Activated T-cell treated with anti-CD3 and anti-CD28 coated beads, Interleukin-2, amount 50 U/mL, for 24 hours (primary cell): Measurements from ENCODE around the gene HOXB1.
"Not testable (repeated sequence)": the region's sequence is repeated elsewhere in the genome, so short reads cannot be mapped to it uniquely, and the experiment has no call there.

Experiments
- DNase-seq: peaks from one replicate; pipeline ENCODE4 v3.0.0-alpha.2; 2020
- H3K27ac Mint-ChIP-seq: 2 replicates; pipeline ENCODE4 v1.8.0; 2020; ENCODE audit warnings: mild to moderate bottlenecking, mixed read lengths
- H3K27me3 Mint-ChIP-seq: 2 replicates; pipeline ENCODE4 v1.8.0; 2020; ENCODE audit warnings: mixed read lengths
- H3K36me3 Mint-ChIP-seq: 2 replicates; pipeline ENCODE4 v1.8.0; 2020; ENCODE audit warnings: low read depth, mixed read lengths
- H3K4me1 Mint-ChIP-seq: 2 replicates; pipeline ENCODE4 v1.8.0; 2020; ENCODE audit warnings: low read depth, mixed read lengths
- H3K4me3 Mint-ChIP-seq: 2 replicates; pipeline ENCODE4 v1.8.0; 2020; ENCODE audit warnings: mild to moderate bottlenecking, moderate library complexity, mixed read lengths
- H3K9me3 Mint-ChIP-seq: 2 replicates; pipeline ENCODE4 v1.8.0; 2020; ENCODE audit warnings: mixed read lengths

The HOXB1 gene

DNA sequence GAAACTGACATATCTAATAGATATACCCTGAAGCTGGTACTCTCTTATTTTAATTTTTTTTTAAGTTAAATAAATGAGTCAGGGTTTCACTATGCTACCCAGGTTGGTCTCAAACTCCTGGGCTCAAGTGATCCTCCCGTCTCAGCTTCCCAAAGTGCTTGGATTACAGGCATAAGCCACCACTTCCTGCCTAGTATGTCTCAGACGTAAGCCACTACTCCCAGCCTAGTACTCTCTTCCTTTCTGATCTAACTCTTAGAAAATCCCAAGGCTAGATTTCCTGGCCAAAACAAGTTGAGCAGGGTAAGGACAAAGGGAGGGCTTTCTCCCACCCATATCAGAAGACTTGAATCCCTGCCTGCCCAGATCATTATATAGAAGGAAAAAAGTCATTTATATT, 33.7 kb downstream of the HOXB1 start:
- no peak for DNase-seq
- Mint-ChIP-seq H3K9me3 (no peaks in the 10 kb centered on the region), H3K4me1 (peaks cover 9% of the 10 kb centered on the region), H3K27me3 (peaks cover 38% of the 10 kb centered on the region), H3K36me3 (no peaks in the 10 kb centered on the region), H3K27ac (no peak overlapping the region), H3K4me3 (no peak overlapping the region)

- no peak for DNase-seq
- no peak overlapping the region for H3K4me3 Mint-ChIP-seq
- no peaks in the 10 kb centered on the region for H3K36me3 Mint-ChIP-seq
- peaks cover 41% of the 10 kb centered on the region for H3K27me3 Mint-ChIP-seq
- no peak overlapping the region for H3K27ac Mint-ChIP-seq
- H3K9me3 Mint-ChIP-seq: no peaks in the 10 kb centered on the region
- H3K4me1 Mint-ChIP-seq: peaks cover 15% of the 10 kb centered on the region
Observed at GRCh38 chr17:48494335-48494734, 36.5 kb downstream of the HOXB1 start.

DNA sequence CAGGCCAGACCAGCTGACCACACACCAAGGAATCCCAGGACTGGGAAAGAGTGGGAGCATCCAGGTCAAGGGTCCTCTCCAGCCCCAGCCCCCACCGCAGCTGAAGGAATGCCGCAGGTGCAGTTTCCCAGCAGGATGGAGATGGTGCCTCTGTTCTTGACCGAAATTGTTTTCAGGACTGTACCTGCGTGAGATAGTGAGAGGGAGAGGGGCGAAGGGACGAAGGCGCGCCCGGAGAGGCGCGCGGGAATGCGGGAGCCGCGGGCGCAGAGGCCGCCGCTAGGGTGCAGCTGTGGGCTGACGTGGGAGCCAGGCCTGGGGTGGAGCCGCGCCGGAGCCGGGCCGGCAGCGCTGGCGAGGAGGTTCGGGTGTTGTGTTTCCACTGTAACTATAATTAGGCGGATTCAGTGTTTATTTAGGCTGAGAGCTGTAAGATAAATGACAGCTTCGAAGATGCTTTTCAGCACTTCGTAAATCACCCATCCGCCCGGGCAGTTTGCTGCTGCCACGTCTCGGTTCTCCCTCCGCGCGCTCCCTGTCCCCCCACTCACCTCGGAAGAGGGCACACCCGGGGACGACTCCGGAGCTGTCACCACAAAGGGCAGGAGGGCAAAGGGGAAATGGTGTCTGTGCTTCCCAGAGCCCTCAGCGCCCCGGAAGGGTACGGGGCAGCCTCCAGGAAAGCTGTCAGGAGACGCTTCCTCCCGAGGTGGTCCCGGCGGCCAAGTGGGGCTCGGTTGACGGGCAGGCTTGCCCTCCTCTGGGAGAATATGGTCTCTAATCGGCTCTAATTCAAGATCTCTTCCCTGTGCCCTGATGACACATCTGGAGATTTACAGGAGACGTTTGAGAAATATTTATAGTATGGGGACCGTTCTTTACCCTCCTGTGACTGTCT, 38.2 kb downstream of the HOXB1 start:
- DNase-seq: peak; percentile 80
- Mint-ChIP-seq H3K36me3 (no peaks in the 10 kb centered on the region), H3K9me3 (no peaks in the 10 kb centered on the region), H3K27me3 (peaks cover 32% of the 10 kb centered on the region), H3K4me1 (peaks cover 15% of the 10 kb centered on the region), H3K27ac (no peak overlapping the region), H3K4me3 (peak overlapping the region; percentile 53)

GRCh38 chr17:48491527-48492273, 39.1 kb downstream of the HOXB1 start:
- Mint-ChIP-seq H3K36me3 (no peaks in the 10 kb centered on the region), H3K27ac (no peak overlapping the region), H3K4me1 (peaks cover 15% of the 10 kb centered on the region), H3K9me3 (no peaks in the 10 kb centered on the region), H3K4me3 (no peak overlapping the region), H3K27me3 (peaks cover 30% of the 10 kb centered on the region)
- no peak for DNase-seq

DNA sequence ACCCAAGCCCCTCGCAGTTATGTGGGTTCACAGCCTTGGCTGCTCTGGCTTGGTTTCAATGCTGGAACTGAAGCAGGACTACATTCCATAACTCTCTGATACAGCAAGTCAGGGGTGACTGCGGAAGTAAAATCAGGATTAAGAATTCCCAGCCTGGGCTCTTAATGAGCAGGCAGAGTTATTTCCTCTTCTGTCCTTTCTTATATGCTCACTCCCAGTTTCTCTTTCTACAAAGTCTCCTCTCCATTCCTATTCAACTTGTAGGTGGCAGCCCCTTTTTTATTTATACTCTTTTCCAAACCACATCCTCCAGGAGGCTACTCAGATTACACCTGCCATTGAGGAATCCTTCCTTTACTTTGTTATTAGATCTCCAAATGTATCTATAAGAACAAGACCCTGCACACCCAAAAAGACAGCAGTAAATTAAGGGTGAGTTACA, 40.3 kb downstream of the HOXB1 start:
- Mint-ChIP-seq H3K36me3 (no peaks in the 10 kb centered on the region), H3K27me3 (peaks cover 34% of the 10 kb centered on the region), H3K4me3 (no peak overlapping the region), H3K4me1 (peaks cover 15% of the 10 kb centered on the region), H3K9me3 (no peaks in the 10 kb centered on the region), H3K27ac (no peak overlapping the region)
- no peak for DNase-seq

- Mint-ChIP-seq H3K27me3 (peaks cover 32% of the 10 kb centered on the region), H3K27ac (no peak overlapping the region), H3K9me3 (no peaks in the 10 kb centered on the region), H3K4me1 (peaks cover 19% of the 10 kb centered on the region), H3K4me3 (no peak overlapping the region), H3K36me3 (no peaks in the 10 kb centered on the region)
- no peak for DNase-seq
Observed at GRCh38 chr17:48489781-48490180, 41.0 kb downstream of the HOXB1 start.

GRCh38 chr17:48488548-48489106, 42.2 kb downstream of the HOXB1 start:
- H3K9me3 Mint-ChIP-seq: no peaks in the 10 kb centered on the region
- H3K27me3 Mint-ChIP-seq: peaks cover 24% of the 10 kb centered on the region
- no peaks in the 10 kb centered on the region for H3K36me3 Mint-ChIP-seq
- peaks cover 30% of the 10 kb centered on the region for H3K4me1 Mint-ChIP-seq
- no peak for DNase-seq
- H3K27ac Mint-ChIP-seq: no peak overlapping the region
- no peak overlapping the region for H3K4me3 Mint-ChIP-seq

- H3K4me1 Mint-ChIP-seq: peaks cover 36% of the 10 kb centered on the region
- no peak for DNase-seq
- H3K36me3 Mint-ChIP-seq: no peaks in the 10 kb centered on the region
- H3K4me3 Mint-ChIP-seq: no peak overlapping the region
- H3K27me3 Mint-ChIP-seq: peaks cover 17% of the 10 kb centered on the region
- no peaks in the 10 kb centered on the region for H3K9me3 Mint-ChIP-seq
- no peak overlapping the region for H3K27ac Mint-ChIP-seq
Observed at GRCh38 chr17:48487221-48487620, 43.6 kb downstream of the HOXB1 start.

DNA sequence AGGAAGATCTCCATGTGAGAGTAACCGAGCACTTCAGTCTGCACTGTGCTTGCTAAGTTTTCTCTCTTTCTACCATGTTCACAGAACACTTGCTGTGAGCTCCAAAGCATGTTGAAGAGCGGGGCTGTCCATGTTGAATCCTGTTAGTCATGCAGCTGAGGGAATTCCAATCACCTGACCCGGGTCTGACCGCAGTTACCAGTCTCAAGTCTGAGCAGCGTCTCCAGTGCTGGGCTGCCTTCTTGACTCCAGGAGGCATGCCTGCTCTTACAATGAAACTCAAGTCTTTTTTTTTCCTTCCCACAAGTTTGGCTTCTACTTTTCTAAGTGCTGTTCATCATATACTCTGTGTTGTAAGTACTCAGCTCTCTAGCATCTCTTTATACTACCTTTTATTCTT, 44.3 kb downstream of the HOXB1 start:
- Mint-ChIP-seq H3K36me3 (no peaks in the 10 kb centered on the region), H3K27ac (no peak overlapping the region), H3K4me3 (no peak overlapping the region), H3K9me3 (no peaks in the 10 kb centered on the region), H3K27me3 (peaks cover 15% of the 10 kb centered on the region), H3K4me1 (peaks cover 33% of the 10 kb centered on the region)
- no peak for DNase-seq

DNA sequence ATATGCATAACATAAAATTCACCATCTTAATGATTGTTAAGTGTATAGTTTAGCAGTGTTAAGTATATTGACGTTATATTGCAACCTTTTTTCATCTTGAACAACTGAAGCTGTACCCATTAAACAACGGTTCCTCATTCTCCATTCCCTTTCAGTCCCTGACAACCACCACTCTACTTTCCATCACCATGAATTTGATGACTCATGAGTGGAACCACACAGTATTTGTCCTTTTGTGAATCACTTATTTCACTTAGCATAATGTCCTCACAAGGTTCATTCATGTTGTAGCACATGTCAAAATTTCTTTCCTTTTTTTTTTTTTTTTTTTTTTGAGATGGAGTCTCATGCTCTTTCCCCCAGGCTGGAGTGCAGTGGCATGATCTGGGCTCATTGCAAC, 46.0 kb downstream of the HOXB1 start:
- H3K4me3 Mint-ChIP-seq: no peak overlapping the region
- no peak overlapping the region for H3K27ac Mint-ChIP-seq
- H3K9me3 Mint-ChIP-seq: no peaks in the 10 kb centered on the region
- peaks cover 29% of the 10 kb centered on the region for H3K4me1 Mint-ChIP-seq
- no peaks in the 10 kb centered on the region for H3K36me3 Mint-ChIP-seq
- no peak for DNase-seq
- peaks cover 4% of the 10 kb centered on the region for H3K27me3 Mint-ChIP-seq

DNA sequence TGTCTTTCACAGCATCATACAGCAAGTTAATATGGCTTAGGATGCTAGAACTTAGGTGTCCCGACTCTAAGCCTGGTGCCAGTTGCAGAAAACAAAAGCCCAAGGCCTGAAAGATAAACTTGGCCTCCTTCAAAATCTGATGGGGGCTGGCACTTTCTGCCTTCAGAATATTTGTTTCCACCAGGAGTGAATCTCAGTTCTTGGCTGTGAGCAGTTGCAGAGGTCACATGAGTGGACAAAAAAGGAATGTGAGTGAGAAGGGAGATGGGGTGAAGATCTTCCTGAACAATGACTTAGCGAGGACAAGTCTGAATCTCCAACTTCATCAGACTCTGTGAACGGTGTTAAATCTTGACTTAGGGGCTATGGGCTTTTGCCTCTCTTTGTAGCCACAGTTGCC, 46.6 kb downstream of the HOXB1 start:
- H3K9me3 Mint-ChIP-seq: no peaks in the 10 kb centered on the region
- peaks cover 29% of the 10 kb centered on the region for H3K4me1 Mint-ChIP-seq
- no peaks in the 10 kb centered on the region for H3K36me3 Mint-ChIP-seq
- peak overlapping the region; percentile 33 for H3K27ac Mint-ChIP-seq
- no peak for DNase-seq
- H3K27me3 Mint-ChIP-seq: peaks cover 4% of the 10 kb centered on the region
- H3K4me3 Mint-ChIP-seq: no peak overlapping the region

- Mint-ChIP-seq H3K27ac (peak overlapping the region; percentile 76), H3K36me3 (no peaks in the 10 kb centered on the region), H3K4me3 (no peak overlapping the region), H3K4me1 (peaks cover 32% of the 10 kb centered on the region), H3K9me3 (no peaks in the 10 kb centered on the region), H3K27me3 (peaks cover 4% of the 10 kb centered on the region)
- DNase-seq: no peak
Observed at GRCh38 chr17:48483471-48484131, 47.2 kb downstream of the HOXB1 start.

GRCh38 chr17:48483004-48483403, 47.8 kb downstream of the HOXB1 start:
- Mint-ChIP-seq H3K27me3 (peaks cover 4% of the 10 kb centered on the region), H3K4me3 (no peak overlapping the region), H3K36me3 (no peaks in the 10 kb centered on the region), H3K4me1 (peaks cover 37% of the 10 kb centered on the region), H3K27ac (peak overlapping the region; percentile 76), H3K9me3 (no peaks in the 10 kb centered on the region)
- no peak for DNase-seq

- not testable (repeated sequence) for H3K36me3 Mint-ChIP-seq, DNase-seq, H3K27me3 Mint-ChIP-seq, H3K9me3 Mint-ChIP-seq, H3K27ac Mint-ChIP-seq, H3K4me3 Mint-ChIP-seq
- H3K4me1 Mint-ChIP-seq: peaks cover 37% of the 10 kb centered on the region
Observed at GRCh38 chr17:48482301-48482700, 48.5 kb downstream of the HOXB1 start.
